H9 (cell line): Measurements from ENCODE around the gene TIGD6. TPM values are rescaled to one million over a fixed set of nuclear protein-coding genes. Genes with fewer than 3 reads are reported as not detected.

Experiments used
- DNase-seq: peaks from one replicate; pipeline ENCODE4 v3.0.0-alpha.2; 2017
- H2AFZ ChIP-seq: one replicate; pipeline ENCODE4 v1.6.1; 2013; ENCODE audit warnings: mild to moderate bottlenecking, low read length, control low read depth, moderate library complexity
- H2AK5ac ChIP-seq: 2 replicates; pipeline ENCODE4 v1.6.1; 2013; ENCODE audit warnings: low read length, control low read depth, mixed read lengths; ENCODE audit not compliant: insufficient read length
- H2BK120ac ChIP-seq: one replicate; pipeline ENCODE4 v1.6.1; 2013; ENCODE audit warnings: low read depth, mild to moderate bottlenecking, low read length, control low read depth, inconsistent platforms; ENCODE audit not compliant: poor library complexity, severe bottlenecking
- H2BK12ac ChIP-seq: 2 replicates; pipeline ENCODE4 v1.6.1; 2013; ENCODE audit warnings: low read length, control low read depth, mixed read lengths, low read depth; ENCODE audit not compliant: insufficient read length
- H2BK15ac ChIP-seq: 2 replicates; pipeline ENCODE4 v1.6.1; 2013; ENCODE audit warnings: low read depth, low read length, control low read depth
- H2BK20ac ChIP-seq: one replicate; pipeline ENCODE4 v1.6.1; 2013; ENCODE audit warnings: low read depth, mild to moderate bottlenecking, low read length, control low read depth, inconsistent platforms; ENCODE audit not compliant: poor library complexity, severe bottlenecking
- H2BK5ac ChIP-seq: 2 replicates; pipeline ENCODE4 v1.6.1; 2013; ENCODE audit warnings: low read length, control low read depth, mixed read lengths; ENCODE audit not compliant: insufficient read length
- H3K14ac ChIP-seq: 2 replicates; pipeline ENCODE4 v1.6.1; 2013; ENCODE audit warnings: low read length, control low read depth; ENCODE audit not compliant: insufficient read depth
- H3K18ac ChIP-seq: 2 replicates; pipeline ENCODE4 v1.6.1; 2013; ENCODE audit warnings: low read depth, mild to moderate bottlenecking, mixed read lengths, low read length, control low read depth; ENCODE audit not compliant: insufficient read length
- H3K23ac ChIP-seq: 2 replicates; pipeline ENCODE4 v1.6.1; 2013; ENCODE audit warnings: low read length, control low read depth, mixed read lengths, low read depth; ENCODE audit not compliant: insufficient read length
- H3K23me2 ChIP-seq: 2 replicates; pipeline ENCODE4 v1.6.1; 2013; ENCODE audit warnings: low read depth, mild to moderate bottlenecking, mixed read lengths, low read length, control low read depth; ENCODE audit not compliant: insufficient read length, poor library complexity, severe bottlenecking
- H3K27ac ChIP-seq: 2 replicates; pipeline ENCODE4 v1.5.1; 2013; ENCODE audit warnings: low read length, control low read depth, mixed read lengths, low read depth; ENCODE audit not compliant: insufficient read length
- H3K27me3 ChIP-seq: 2 replicates; pipeline ENCODE4 v1.6.1; 2013; ENCODE audit warnings: low read length, control low read depth, inconsistent platforms; ENCODE audit not compliant: insufficient read depth
- H3K4ac ChIP-seq: 2 replicates; pipeline ENCODE4 v1.6.1; 2013; ENCODE audit warnings: low read depth, mild to moderate bottlenecking, control low read depth, inconsistent platforms, low read length, moderate library complexity
- H3K4me1 ChIP-seq: 2 replicates; pipeline ENCODE4 v1.6.1; 2013; ENCODE audit warnings: low read length, control low read depth, inconsistent platforms; ENCODE audit not compliant: insufficient read depth
- H3K4me2 ChIP-seq: 2 replicates; pipeline ENCODE4 v1.6.1; 2013; ENCODE audit warnings: low read length, control low read depth, mixed read lengths; ENCODE audit not compliant: insufficient read length, insufficient read depth
- H3K56ac ChIP-seq: 2 replicates; pipeline ENCODE4 v1.6.1; 2013; ENCODE audit warnings: low read depth, mild to moderate bottlenecking, mixed read lengths, low read length, control low read depth; ENCODE audit not compliant: insufficient read length
- H3K79me1 ChIP-seq: 2 replicates; pipeline ENCODE4 v1.6.1; 2013; ENCODE audit warnings: low read depth, mild to moderate bottlenecking, moderate library complexity, low read length, control low read depth, inconsistent platforms; ENCODE audit not compliant: insufficient read depth, poor library complexity, severe bottlenecking
- H3K79me2 ChIP-seq: 2 replicates; pipeline ENCODE4 v1.6.1; 2013; ENCODE audit warnings: low read length, control low read depth, inconsistent platforms; ENCODE audit not compliant: insufficient read depth
- H3K9ac ChIP-seq: 2 replicates; pipeline ENCODE4 v1.6.1; 2013; ENCODE audit warnings: low read length, control low read depth, mixed read lengths; ENCODE audit not compliant: insufficient read length; ENCODE audit errors: extremely low read depth
- H3K9me3 ChIP-seq: one replicate; pipeline ENCODE4 v1.6.1; 2013; ENCODE audit warnings: low read depth, low read length, inconsistent platforms; ENCODE audit not compliant: control insufficient read depth
- H3T11ph ChIP-seq: one replicate; pipeline ENCODE4 v1.6.1; 2013; ENCODE audit warnings: mild to moderate bottlenecking, low read length, control low read depth, inconsistent platforms
- H4K20me1 ChIP-seq: one replicate; pipeline ENCODE4 v1.6.1; 2013; ENCODE audit not compliant: control insufficient read depth, insufficient read length, insufficient read depth
- H4K5ac ChIP-seq: 2 replicates; pipeline ENCODE4 v1.6.1; 2013; ENCODE audit warnings: low read depth, mild to moderate bottlenecking, mixed read lengths, low read length, control low read depth; ENCODE audit not compliant: insufficient read length
- H4K8ac ChIP-seq: replicated peaks from 2 replicates; pipeline ENCODE4 v1.6.1; 2013; ENCODE audit warnings: low read length, control low read depth, mixed read lengths, low read depth; ENCODE audit not compliant: insufficient read length
- H4K91ac ChIP-seq: 2 replicates; pipeline ENCODE4 v1.6.1; 2013; ENCODE audit warnings: low read depth, mild to moderate bottlenecking, moderate library complexity, mixed read lengths, low read length, control low read depth; ENCODE audit not compliant: insufficient read length
- H3K27ac Mint-ChIP-seq, 3 experiments: 2 replicates in 2 of 3; 3 replicates in 1 of 3; pipeline ENCODE4 v1.8.0; 2020 to 2021; ENCODE audit warnings: mixed read lengths in 3 of 3, mild to moderate bottlenecking in 1 of 3, moderate library complexity in 1 of 3
- H3K27me3 Mint-ChIP-seq: 2 replicates; pipeline ENCODE4 v1.8.0; 2021; ENCODE audit warnings: low read depth, mild to moderate bottlenecking, moderate library complexity, mixed read lengths
- H3K36me3 Mint-ChIP-seq, 3 experiments: 2 replicates in 2 of 3; 3 replicates in 1 of 3; pipeline ENCODE4 v1.8.0; 2020 to 2021; ENCODE audit warnings: low read depth in 3 of 3, mixed read lengths in 3 of 3; ENCODE audit not compliant: insufficient read depth in 1 of 3
- H3K4me1 Mint-ChIP-seq, 2 experiments: 2 replicates each; pipeline ENCODE4 v1.8.0; 2020; ENCODE audit warnings: mixed read lengths in 2 of 2
- H3K4me3 Mint-ChIP-seq, 2 experiments: 2 replicates in 1 of 2; 3 replicates in 1 of 2; pipeline ENCODE4 v1.8.0; 2020 to 2021; ENCODE audit warnings: mild to moderate bottlenecking in 2 of 2, mixed read lengths in 2 of 2, moderate library complexity in 1 of 2
- H3K9me3 Mint-ChIP-seq, 2 experiments: 2 replicates in 1 of 2; 3 replicates in 1 of 2; pipeline ENCODE4 v1.8.0; 2020; ENCODE audit warnings: mild to moderate bottlenecking in 2 of 2, mixed read lengths in 2 of 2, moderate library complexity in 1 of 2
- WGBS: extraction: QIAGEN DNeasy Blood & Tissue Kit; methylation state at CpG from one replicate; pipeline ENCODE4 v1.1.7; 2013; ENCODE audit warnings: missing lambda C conversion rate, low lambda C conversion rate, mixed read lengths; ENCODE audit not compliant: insufficient read length; ENCODE audit errors: extremely low coverage; 5-methylcytosine and 5-hydroxymethylcytosine counted together
- total RNA-seq: library from RNA; stranded (reverse); gene quantifications from 2 replicates; pipeline ENCODE4 v1.2.1, GENCODE V29; 2021
- TF ChIP-seq, protein P1 (sequence below): fragments of 200-600 bp; sonication (generic); conservative IDR thresholded peaks from 3 replicates; pipeline ENCODE4 v1.8.0; 2021; ENCODE audit warnings: antibody characterized with exemption, mild to moderate bottlenecking

TIGD6 gene
- total RNA-seq, 1 experiment from 2014 or later = 1.8 TPM

DNA sequence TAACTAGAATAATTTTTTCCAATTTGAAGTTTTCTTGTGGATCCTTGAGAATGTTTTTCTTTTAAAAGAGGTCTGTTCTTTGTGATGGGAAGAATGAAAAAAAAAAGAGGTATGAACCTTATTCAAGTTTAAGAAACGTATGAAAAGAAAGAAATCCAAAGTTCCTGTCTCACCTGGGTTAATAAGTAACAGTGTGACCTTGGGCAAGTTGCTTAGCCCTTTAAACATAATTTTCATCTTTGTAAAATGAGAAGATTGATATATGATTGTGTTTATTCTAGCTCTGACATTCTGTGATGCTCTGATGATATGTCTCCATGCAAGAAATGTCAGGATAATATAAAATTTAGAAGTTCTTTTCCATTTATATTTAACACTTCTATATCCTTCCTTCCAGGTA is 20.6 kb downstream of the TIGD6 start:
- peaks cover 0 to 5% (median 0%) of the 10 kb centered on the region in 3 experiments; a peak in 3 of 7 replicates for H3K36me3 Mint-ChIP-seq
- no peaks in the 10 kb centered on the region for H3K4me1 ChIP-seq
- no peaks in the 10 kb centered on the region for H4K20me1 ChIP-seq
- no peak overlapping the region for H4K5ac ChIP-seq
- no peak overlapping the region for H2AFZ ChIP-seq
- no peaks in the 10 kb centered on the region; a peak in 1 of 5 replicates for H3K9me3 Mint-ChIP-seq
- no peak overlapping the region for H4K8ac ChIP-seq
- H3K56ac ChIP-seq = no peak overlapping the region
- H3K23ac ChIP-seq = no peak overlapping the region
- no peak overlapping the region for H3K27ac Mint-ChIP-seq
- TF ChIP-seq, protein P1, sequence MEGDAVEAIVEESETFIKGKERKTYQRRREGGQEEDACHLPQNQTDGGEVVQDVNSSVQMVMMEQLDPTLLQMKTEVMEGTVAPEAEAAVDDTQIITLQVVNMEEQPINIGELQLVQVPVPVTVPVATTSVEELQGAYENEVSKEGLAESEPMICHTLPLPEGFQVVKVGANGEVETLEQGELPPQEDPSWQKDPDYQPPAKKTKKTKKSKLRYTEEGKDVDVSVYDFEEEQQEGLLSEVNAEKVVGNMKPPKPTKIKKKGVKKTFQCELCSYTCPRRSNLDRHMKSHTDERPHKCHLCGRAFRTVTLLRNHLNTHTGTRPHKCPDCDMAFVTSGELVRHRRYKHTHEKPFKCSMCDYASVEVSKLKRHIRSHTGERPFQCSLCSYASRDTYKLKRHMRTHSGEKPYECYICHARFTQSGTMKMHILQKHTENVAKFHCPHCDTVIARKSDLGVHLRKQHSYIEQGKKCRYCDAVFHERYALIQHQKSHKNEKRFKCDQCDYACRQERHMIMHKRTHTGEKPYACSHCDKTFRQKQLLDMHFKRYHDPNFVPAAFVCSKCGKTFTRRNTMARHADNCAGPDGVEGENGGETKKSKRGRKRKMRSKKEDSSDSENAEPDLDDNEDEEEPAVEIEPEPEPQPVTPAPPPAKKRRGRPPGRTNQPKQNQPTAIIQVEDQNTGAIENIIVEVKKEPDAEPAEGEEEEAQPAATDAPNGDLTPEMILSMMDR = no peak
- no peak overlapping the region for H3K18ac ChIP-seq
- H3K14ac ChIP-seq = no peak overlapping the region
- no peaks in the 10 kb centered on the region for H3K79me1 ChIP-seq
- H2BK120ac ChIP-seq = no peak overlapping the region
- H3K9ac ChIP-seq = no peak overlapping the region
- no peak overlapping the region for H2AK5ac ChIP-seq
- WGBS = no CpG with 5 or more reads among the region's 1 CpG
- H3K27me3 ChIP-seq = no peaks in the 10 kb centered on the region
- H2BK15ac ChIP-seq = no peak overlapping the region
- H2BK12ac ChIP-seq = no peak overlapping the region
- H3K79me2 ChIP-seq = 0 out of 2 replicates have a peak, but pooled peaks cover 2% of the 10 kb centered on the region
- no peak overlapping the region for H2BK20ac ChIP-seq
- H2BK5ac ChIP-seq = no peak overlapping the region
- H3T11ph ChIP-seq = no peak overlapping the region
- H3K4ac ChIP-seq = no peak overlapping the region
- no peak overlapping the region for H3K27ac ChIP-seq
- H3K23me2 ChIP-seq = no peaks in the 10 kb centered on the region
- H4K91ac ChIP-seq = no peak overlapping the region
- no peak overlapping the region for H3K4me3 Mint-ChIP-seq
- DNase-seq = no peak
- peaks cover 0 to 8% of the 10 kb centered on the region in 2 experiments; a peak in 2 of 4 replicates for H3K4me1 Mint-ChIP-seq
- no peaks in the 10 kb centered on the region for H3K27me3 Mint-ChIP-seq
- no peaks in the 10 kb centered on the region for H3K9me3 ChIP-seq
- H3K4me2 ChIP-seq = no peak overlapping the region
